Measurements from ENCODE around the gene ALPP.
"Not testable (repeated sequence)": the region's sequence is repeated elsewhere in the genome, so short reads cannot be mapped to it uniquely, and the experiment has no call there.

ALPP gene

GRCh38 chr2:232364806-232365594 is 13.6 kb upstream of the ALPP start:
- DNase-seq, result not testable (repeated sequence)

GRCh38 chr2:232365621-232366321 is 12.8 kb upstream of the ALPP start:
- peak; percentile 13 for DNase-seq

GRCh38 chr2:232366461-232366860 is 12.1 kb upstream of the ALPP start:
- not testable (repeated sequence) for DNase-seq

GRCh38 chr2:232367016-232367415 is 11.5 kb upstream of the ALPP start:
- no peak for DNase-seq

- DNase-seq, result no peak
These were observed 10.8 kb upstream of the ALPP start for GRCh38 chr2:232367591-232368233.

GRCh38 chr2:232368311-232368731 is 10.2 kb upstream of the ALPP start:
- DNase-seq, result no peak

GRCh38 chr2:232369126-232369951 is 9.2 kb upstream of the ALPP start:
- DNase-seq, result no peak

GRCh38 chr2:232370007-232370406 is 8.5 kb upstream of the ALPP start:
- not testable (repeated sequence) for DNase-seq

- DNase-seq, result no peak
These were observed 6.0 kb upstream of the ALPP start for GRCh38 chr2:232372231-232373208.

GRCh38 chr2:232374356-232374755 is 4.2 kb upstream of the ALPP start:
- no peak for DNase-seq

- DNase-seq, result no peak
These were observed 3.4 kb upstream of the ALPP start for GRCh38 chr2:232375164-232375563.

GRCh38 chr2:232376260-232376659 is 2.3 kb upstream of the ALPP start:
- DNase-seq, result no peak

- DNase-seq, result no peak
These were observed 1.8 kb upstream of the ALPP start for GRCh38 chr2:232376713-232377112.

- DNase-seq, result no peak
These were observed 1.2 kb upstream of the ALPP start for GRCh38 chr2:232377319-232377718.

GRCh38 chr2:232377841-232378734 is 463 bp upstream of the ALPP start:
- DNase-seq, result no peak

- DNase-seq, result not testable (repeated sequence)
These were observed 1.3 kb downstream of the ALPP start for GRCh38 chr2:232379610-232380590.

GRCh38 chr2:232381204-232382031 is 2.9 kb downstream of the ALPP start:
- not testable (repeated sequence) for DNase-seq

All from NCI-H1092 treated with DMSO at 0.1 percent for 48 hours (cell line).